ENCODE data around the gene CHTOP.

The CHTOP gene

GRCh38 chr1:153683854-153684253 lies 50.0 kb downstream of the CHTOP start:
- H3K9me3 Mint-ChIP-seq, result no peaks in the 10 kb centered on the region
- peaks cover 5% of the 10 kb centered on the region for H3K4me1 Mint-ChIP-seq
- peaks cover 27% of the 10 kb centered on the region for H3K36me3 Mint-ChIP-seq (ENCODE audit: low read depth)
- no peak for TF ChIP-seq CTCF (IDR thresholded peaks at IDR 0.05; ENCODE audit: unreplicated experiment in 3 of 3)
- no peak overlapping the region for H3K27ac Mint-ChIP-seq
- H3K4me3 Mint-ChIP-seq, result no peak overlapping the region
- H3K27me3 Mint-ChIP-seq (ENCODE audit: low read depth), result peaks cover 48% of the 10 kb centered on the region

- no peak for TF ChIP-seq CTCF (IDR thresholded peaks at IDR 0.05; ENCODE audit: unreplicated experiment in 3 of 3)
- H3K27ac Mint-ChIP-seq, result no peak overlapping the region
- H3K36me3 Mint-ChIP-seq (ENCODE audit: low read depth), result peaks cover 27% of the 10 kb centered on the region
- H3K27me3 Mint-ChIP-seq (ENCODE audit: low read depth), result peaks cover 42% of the 10 kb centered on the region
- H3K9me3 Mint-ChIP-seq, result no peaks in the 10 kb centered on the region
- H3K4me1 Mint-ChIP-seq, result peaks cover 2% of the 10 kb centered on the region
- H3K4me3 Mint-ChIP-seq, result no peak overlapping the region
Observed at GRCh38 chr1:153684892-153685291, 51.0 kb downstream of the CHTOP start.

DNA sequence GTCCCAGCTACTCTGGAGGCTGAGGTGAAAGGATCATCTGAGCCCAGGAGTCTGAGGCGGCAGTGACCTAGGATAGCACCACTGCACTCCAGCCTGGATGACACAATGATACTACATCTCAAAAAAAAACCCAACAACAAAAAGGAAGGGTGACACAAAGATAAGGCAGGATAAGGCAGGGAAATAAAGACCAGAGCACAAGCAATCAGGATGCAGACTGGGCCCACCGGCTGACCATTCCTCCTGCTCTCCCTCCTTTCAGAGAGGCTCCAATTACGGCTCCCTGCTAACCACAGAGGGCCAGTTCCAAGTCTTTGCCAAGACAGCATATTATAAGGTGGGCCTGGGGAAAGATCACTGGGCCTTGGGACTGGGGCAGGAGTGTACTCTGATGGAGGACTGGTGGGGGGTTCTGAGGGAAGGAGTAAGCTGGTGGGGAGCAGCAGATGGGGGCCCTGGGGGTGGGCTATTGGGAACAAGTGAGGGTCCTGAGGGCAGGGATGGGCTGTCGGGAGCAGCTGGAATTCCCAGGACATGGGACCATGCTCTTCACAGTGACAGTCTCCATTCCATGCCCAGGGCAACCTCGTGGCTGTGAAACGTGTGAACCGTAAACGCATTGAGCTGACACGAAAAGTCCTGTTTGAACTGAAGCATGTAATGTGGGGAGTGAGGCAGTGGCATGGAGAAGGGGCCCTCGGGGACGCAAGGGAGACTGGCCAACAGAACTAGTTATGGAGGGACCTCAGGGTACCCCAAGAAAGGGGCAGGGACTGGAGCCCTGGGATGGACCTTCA lies 51.9 kb downstream of the CHTOP start:
- Mint-ChIP-seq H3K27ac (peak overlapping the region in 1 of 3 experiments; percentile 24), H3K27me3 (ENCODE audit: low read depth) (peaks cover 34% of the 10 kb centered on the region), H3K9me3 (no peaks in the 10 kb centered on the region), H3K4me3 (no peak overlapping the region), H3K36me3 (ENCODE audit: low read depth) (peaks cover 27% of the 10 kb centered on the region), H3K4me1 (no peaks in the 10 kb centered on the region)
- TF ChIP-seq CTCF (IDR thresholded peaks at IDR 0.05; ENCODE audit: unreplicated experiment in 3 of 3), result no peak

- no peak overlapping the region for H3K27ac Mint-ChIP-seq
- no peak overlapping the region for H3K4me3 Mint-ChIP-seq
- peaks cover 17% of the 10 kb centered on the region for H3K27me3 Mint-ChIP-seq (ENCODE audit: low read depth)
Observed at GRCh38 chr1:153687346-153688125, 53.7 kb downstream of the CHTOP start.

DNA sequence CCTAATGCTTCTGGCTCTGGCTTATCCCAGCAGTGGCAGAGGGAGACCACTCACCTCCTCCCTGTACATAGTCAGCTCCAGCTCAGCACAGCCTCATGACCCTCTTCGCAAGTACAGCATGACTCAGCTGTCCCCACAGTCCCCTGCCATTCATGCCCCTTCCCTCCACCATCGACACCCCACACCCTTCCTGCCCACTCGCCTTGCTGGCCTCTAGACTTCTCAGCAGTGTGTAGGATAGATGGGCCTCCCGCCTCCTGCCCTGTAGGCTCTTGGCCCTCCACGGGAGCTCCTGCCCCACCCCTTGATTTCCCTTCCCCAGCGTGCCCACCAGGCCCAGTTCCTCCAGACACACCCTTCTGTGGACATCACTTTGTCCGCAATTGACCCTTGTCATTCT lies 54.4 kb downstream of the CHTOP start:
- H3K27ac Mint-ChIP-seq, result no peak overlapping the region
- peaks cover 27% of the 10 kb centered on the region for H3K36me3 Mint-ChIP-seq (ENCODE audit: low read depth)
- TF ChIP-seq CTCF (IDR thresholded peaks at IDR 0.05; ENCODE audit: unreplicated experiment in 3 of 3), result no peak
- peaks cover 10% of the 10 kb centered on the region for H3K27me3 Mint-ChIP-seq (ENCODE audit: low read depth)
- no peak overlapping the region for H3K4me3 Mint-ChIP-seq
- H3K4me1 Mint-ChIP-seq, result no peaks in the 10 kb centered on the region
- no peaks in the 10 kb centered on the region for H3K9me3 Mint-ChIP-seq

More at GRCh38 chr1:153687346-153688125, 53.7 kb downstream of the CHTOP start:
- Mint-ChIP-seq H3K9me3 (no peaks in the 10 kb centered on the region), H3K4me1 (no peaks in the 10 kb centered on the region), H3K36me3 (ENCODE audit: low read depth) (peaks cover 27% of the 10 kb centered on the region)
- TF ChIP-seq CTCF (IDR thresholded peaks at IDR 0.05; ENCODE audit: unreplicated experiment in 3 of 3), result no peak

Measured in nephron (organoid).